SK-N-SH treated with all-trans-retinoic acid at 6 μM for 48 hours (cell line): Measurements from ENCODE around the gene LRP8.

Experiments used
- CSDC2 ChIP-seq: fragments of 250-450 bp; sonication (Bioruptor Pico); IDR thresholded peaks from 2 replicates; pipeline ENCODE4 v1.5.0; 2020; ENCODE audit warnings: mild to moderate bottlenecking, moderate library complexity
- ESRRG ChIP-seq: fragments of 250-450 bp; sonication (Bioruptor Pico); IDR thresholded peaks from 2 replicates; pipeline ENCODE4 v1.6.1; 2021; ENCODE audit warnings: mild to moderate bottlenecking
- GLIS3 ChIP-seq: fragments of 250-450 bp; sonication (Bioruptor Pico); IDR thresholded peaks from 2 replicates; pipeline ENCODE4 v1.5.0; 2020; ENCODE audit warnings: mild to moderate bottlenecking, moderate library complexity
- RARB ChIP-seq: fragments of 250-450 bp; sonication (Bioruptor Pico); IDR thresholded peaks from 2 replicates; pipeline ENCODE4 v1.8.0; 2021; ENCODE audit warnings: mild to moderate bottlenecking, moderate library complexity
- TCF4 ChIP-seq: fragments of 250-450 bp; sonication (Bioruptor Pico); IDR thresholded peaks from 2 replicates; pipeline ENCODE4 v1.8.0; 2021; ENCODE audit warnings: mild to moderate bottlenecking, moderate library complexity, borderline replicate concordance
- TOX ChIP-seq: fragments of 250-450 bp; sonication (Bioruptor Pico); IDR thresholded peaks from 2 replicates; pipeline ENCODE4 v1.8.0; 2021; ENCODE audit warnings: mild to moderate bottlenecking, moderate library complexity, borderline replicate concordance
- ZC3H10 ChIP-seq: fragments of 250-450 bp; sonication (Bioruptor Pico); IDR thresholded peaks from 2 replicates; pipeline ENCODE4 v1.5.1; 2021; ENCODE audit warnings: mild to moderate bottlenecking, moderate library complexity
- ZFP30 ChIP-seq: fragments of 450-650 bp; formaldehyde crosslinking; IDR thresholded peaks from 2 replicates; pipeline ENCODE4 v1.5.0; 2022; ENCODE audit warnings: mild to moderate bottlenecking, moderate library complexity
- ZNF70 ChIP-seq: fragments of 450-650 bp; formaldehyde crosslinking; IDR thresholded peaks from 2 replicates; pipeline ENCODE4 v1.5.0; 2020; ENCODE audit warnings: mild to moderate bottlenecking, moderate library complexity
- TF ChIP-seq, protein P1 (sequence below): fragments of 250-450 bp; sonication (Bioruptor Pico); IDR thresholded peaks from 2 replicates; pipeline ENCODE4 v1.8.0; 2020; ENCODE audit warnings: mild to moderate bottlenecking, moderate library complexity, borderline replicate concordance
- TF ChIP-seq, protein P2 (sequence below): fragments of 250-450 bp; sonication (Bioruptor Pico); IDR thresholded peaks from 2 replicates; pipeline ENCODE4 v1.5.1; 2020; ENCODE audit warnings: low read depth, mild to moderate bottlenecking, moderate library complexity
- TF ChIP-seq, protein P3 (sequence below): fragments of 250-450 bp; sonication (Bioruptor Pico); IDR thresholded peaks from 2 replicates; pipeline ENCODE4 v1.8.0; 2021; ENCODE audit warnings: low read depth, mild to moderate bottlenecking, moderate library complexity, borderline replicate concordance
- TF ChIP-seq, protein P4 (sequence below): fragments of 250-450 bp; sonication (Bioruptor Pico); IDR thresholded peaks from 2 replicates; pipeline ENCODE4 v1.5.1; 2021; ENCODE audit warnings: mild to moderate bottlenecking, moderate library complexity

DNA sequence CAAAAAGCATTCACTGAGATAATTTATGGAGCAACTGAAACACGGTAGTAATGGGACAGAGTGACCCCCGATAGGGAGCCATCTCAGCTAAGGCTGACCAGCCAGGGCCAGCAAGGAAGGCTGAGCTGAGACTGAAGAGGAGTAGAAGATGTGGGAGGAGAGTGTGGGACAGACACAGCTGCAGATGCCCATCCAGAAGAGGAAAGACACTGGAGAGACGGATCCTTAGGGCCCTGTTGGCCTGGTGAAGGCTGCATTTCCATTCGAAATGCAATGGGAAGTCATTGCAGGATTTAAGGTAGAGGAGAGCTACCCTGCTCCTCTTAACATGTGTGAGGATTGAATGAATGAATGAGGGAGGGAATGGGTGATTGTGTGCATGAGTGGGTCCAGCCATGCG lies 44.0 kb upstream of the LRP8 start:
- TF ChIP-seq ZNF70 (CRISPR knock-in tag) (no peak), GLIS3 (no peak), ZFP30 (no peak), TCF4 (CRISPR knock-in tag) (no peak), TOX (CRISPR knock-in tag) (no peak), RARB (CRISPR knock-in tag) (no peak), ZC3H10 (no peak), CSDC2 (CRISPR knock-in tag) (no peak), ESRRG (no peak)
- TF ChIP-seq, protein P1, sequence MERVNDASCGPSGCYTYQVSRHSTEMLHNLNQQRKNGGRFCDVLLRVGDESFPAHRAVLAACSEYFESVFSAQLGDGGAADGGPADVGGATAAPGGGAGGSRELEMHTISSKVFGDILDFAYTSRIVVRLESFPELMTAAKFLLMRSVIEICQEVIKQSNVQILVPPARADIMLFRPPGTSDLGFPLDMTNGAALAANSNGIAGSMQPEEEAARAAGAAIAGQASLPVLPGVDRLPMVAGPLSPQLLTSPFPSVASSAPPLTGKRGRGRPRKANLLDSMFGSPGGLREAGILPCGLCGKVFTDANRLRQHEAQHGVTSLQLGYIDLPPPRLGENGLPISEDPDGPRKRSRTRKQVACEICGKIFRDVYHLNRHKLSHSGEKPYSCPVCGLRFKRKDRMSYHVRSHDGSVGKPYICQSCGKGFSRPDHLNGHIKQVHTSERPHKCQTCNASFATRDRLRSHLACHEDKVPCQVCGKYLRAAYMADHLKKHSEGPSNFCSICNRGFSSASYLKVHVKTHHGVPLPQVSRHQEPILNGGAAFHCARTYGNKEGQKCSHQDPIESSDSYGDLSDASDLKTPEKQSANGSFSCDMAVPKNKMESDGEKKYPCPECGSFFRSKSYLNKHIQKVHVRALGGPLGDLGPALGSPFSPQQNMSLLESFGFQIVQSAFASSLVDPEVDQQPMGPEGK (CRISPR knock-in tag): no peak
- TF ChIP-seq, protein P2, sequence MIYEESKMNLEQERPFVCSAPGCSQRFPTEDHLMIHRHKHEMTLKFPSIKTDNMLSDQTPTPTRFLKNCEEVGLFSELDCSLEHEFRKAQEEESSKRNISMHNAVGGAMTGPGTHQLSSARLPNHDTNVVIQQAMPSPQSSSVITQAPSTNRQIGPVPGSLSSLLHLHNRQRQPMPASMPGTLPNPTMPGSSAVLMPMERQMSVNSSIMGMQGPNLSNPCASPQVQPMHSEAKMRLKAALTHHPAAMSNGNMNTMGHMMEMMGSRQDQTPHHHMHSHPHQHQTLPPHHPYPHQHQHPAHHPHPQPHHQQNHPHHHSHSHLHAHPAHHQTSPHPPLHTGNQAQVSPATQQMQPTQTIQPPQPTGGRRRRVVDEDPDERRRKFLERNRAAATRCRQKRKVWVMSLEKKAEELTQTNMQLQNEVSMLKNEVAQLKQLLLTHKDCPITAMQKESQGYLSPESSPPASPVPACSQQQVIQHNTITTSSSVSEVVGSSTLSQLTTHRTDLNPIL (CRISPR knock-in tag): no peak
- TF ChIP-seq, protein P3, sequence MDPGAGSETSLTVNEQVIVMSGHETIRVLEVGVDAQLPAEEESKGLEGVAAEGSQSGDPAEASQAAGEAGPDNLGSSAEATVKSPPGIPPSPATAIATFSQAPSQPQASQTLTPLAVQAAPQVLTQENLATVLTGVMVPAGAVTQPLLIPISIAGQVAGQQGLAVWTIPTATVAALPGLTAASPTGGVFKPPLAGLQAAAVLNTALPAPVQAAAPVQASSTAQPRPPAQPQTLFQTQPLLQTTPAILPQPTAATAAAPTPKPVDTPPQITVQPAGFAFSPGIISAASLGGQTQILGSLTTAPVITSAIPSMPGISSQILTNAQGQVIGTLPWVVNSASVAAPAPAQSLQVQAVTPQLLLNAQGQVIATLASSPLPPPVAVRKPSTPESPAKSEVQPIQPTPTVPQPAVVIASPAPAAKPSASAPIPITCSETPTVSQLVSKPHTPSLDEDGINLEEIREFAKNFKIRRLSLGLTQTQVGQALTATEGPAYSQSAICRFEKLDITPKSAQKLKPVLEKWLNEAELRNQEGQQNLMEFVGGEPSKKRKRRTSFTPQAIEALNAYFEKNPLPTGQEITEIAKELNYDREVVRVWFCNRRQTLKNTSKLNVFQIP (CRISPR knock-in tag): no peak
- TF ChIP-seq, protein P4, sequence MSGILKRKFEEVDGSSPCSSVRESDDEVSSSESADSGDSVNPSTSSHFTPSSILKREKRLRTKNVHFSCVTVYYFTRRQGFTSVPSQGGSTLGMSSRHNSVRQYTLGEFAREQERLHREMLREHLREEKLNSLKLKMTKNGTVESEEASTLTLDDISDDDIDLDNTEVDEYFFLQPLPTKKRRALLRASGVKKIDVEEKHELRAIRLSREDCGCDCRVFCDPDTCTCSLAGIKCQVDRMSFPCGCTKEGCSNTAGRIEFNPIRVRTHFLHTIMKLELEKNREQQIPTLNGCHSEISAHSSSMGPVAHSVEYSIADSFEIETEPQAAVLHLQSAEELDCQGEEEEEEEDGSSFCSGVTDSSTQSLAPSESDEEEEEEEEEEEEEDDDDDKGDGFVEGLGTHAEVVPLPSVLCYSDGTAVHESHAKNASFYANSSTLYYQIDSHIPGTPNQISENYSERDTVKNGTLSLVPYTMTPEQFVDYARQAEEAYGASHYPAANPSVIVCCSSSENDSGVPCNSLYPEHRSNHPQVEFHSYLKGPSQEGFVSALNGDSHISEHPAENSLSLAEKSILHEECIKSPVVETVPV (CRISPR knock-in tag): no peak
